DND-41 (cell line): ENCODE results near the gene NRARP.

ENCODE experiments used
- CTCF ChIP-seq: IDR thresholded peaks from 2 replicates; pipeline ENCODE4 v1.5.1; 2012; ENCODE audit warnings: borderline replicate concordance, low read length, moderate library complexity, mild to moderate bottlenecking; ENCODE audit not compliant: poor library complexity, severe bottlenecking; ENCODE audit errors: extremely low read depth
- EZH2 ChIP-seq: IDR thresholded peaks from 3 replicates; pipeline ENCODE4 v1.6.1; 2012; ENCODE audit warnings: borderline replicate concordance, low read depth, mild to moderate bottlenecking, moderate library complexity, low read length, inconsistent platforms; ENCODE audit not compliant: severe bottlenecking

- no peak for TF ChIP-seq CTCF
- TF ChIP-seq EZH2, result no peak
Observed at GRCh38 chr9:137266162-137266527, 35.9 kb downstream of the NRARP start.
